Endothelial cell of umbilical vein (primary cell): ENCODE results near the gene PON1.

Source experiments
- CTCF ChIP-seq, 2 donors: IDR thresholded peaks; 1 replicate in 1 of 2; 2 replicates in 1 of 2; pipeline ENCODE4 v1.5.1; 2011; ENCODE audit warnings: low read length in 2 of 2, mild to moderate bottlenecking in 2 of 2, moderate library complexity in 2 of 2, control low read depth in 1 of 2, inconsistent platforms in 1 of 2, low read depth in 1 of 2; ENCODE audit not compliant: insufficient read depth in 1 of 2; ENCODE audit errors: extremely low read depth in 1 of 2
- JUN ChIP-seq: IDR thresholded peaks from 2 replicates; pipeline ENCODE4 v1.6.1; 2011; ENCODE audit warnings: borderline replicate concordance, low read depth; ENCODE audit not compliant: insufficient read length, insufficient read depth
- MAX ChIP-seq: IDR thresholded peaks from 2 replicates; pipeline ENCODE4 v1.6.1; 2011; ENCODE audit not compliant: insufficient read depth, insufficient read length
- POLR2A ChIP-seq: IDR thresholded peaks from 2 replicates; pipeline ENCODE4 v1.6.1; 2012; ENCODE audit warnings: low read depth, mild to moderate bottlenecking, control low read depth, low read length

GRCh38 chr7:95335093-95335492 lies 10.8 kb upstream of the PON1 start:
- TF ChIP-seq CTCF (IDR thresholded peaks at IDR 0.05; ENCODE audit: extremely low read depth in 1 of 2, insufficient read depth in 1 of 2, low read depth in 1 of 2, low read length in 2 of 2) (no peak), POLR2A (no peak), MAX (no peak), JUN (no peak)
